Pancreas (tissue), 10 donors: ENCODE results near the gene TMEM80. TPM values are rescaled to one million over a fixed set of nuclear protein-coding genes. Genes with fewer than 3 reads are reported as not detected.
A peak's percentile ranks its signal among the peaks of the same experiment; 100 is the strongest.

Experiments used
- ATAC-seq, 4 donors: fragments of 200-7000 bp; cut with Tn5 transposase; one replicate each; pipeline versions ENCODE4 v1.8.0 to v1.9.1; 2020; ENCODE audit warnings: mild to moderate bottlenecking in 4 of 4, moderate library complexity in 4 of 4
- DNase-seq, 6 donors: peaks; one replicate each; pipeline ENCODE4 v3.0.0-alpha.2; 2020
- FAIRE-seq: peaks from 2 replicates; lab custom pipeline; 2012; peaks lifted over from hg19 to GRCh38; lab: Jason Lieb, UNC
- H3K27ac ChIP-seq, 4 donors: fragments of 200-600 bp; sonication (generic); 1 replicate in 3 of 4; 2 replicates in 1 of 4; pipeline versions ENCODE4 v1.5.0 to v1.8.0; 2020
- H3K27me3 ChIP-seq, 4 donors: fragments of 200-600 bp; one replicate each; pipeline ENCODE4 v1.8.0; 2021
- H3K36me3 ChIP-seq, 3 donors: fragments of 200-600 bp; sonication (generic) in 1 of 3; one replicate each; pipeline versions ENCODE4 v1.5.0 to v1.8.0; 2020 to 2021
- H3K4me1 ChIP-seq, 3 donors: fragments of 200-600 bp; one replicate each; pipeline ENCODE4 v1.8.0; 2021
- H3K4me3 ChIP-seq, 4 donors: fragments of 200-600 bp; sonication (generic) in 2 of 4; one replicate each; pipeline versions ENCODE4 v1.5.0 to v1.8.0; 2020 to 2021
- H3K9me3 ChIP-seq, 4 donors: fragments of 200-600 bp; one replicate each; pipeline ENCODE4 v1.8.0; 2021
- CTCF ChIP-seq, 4 donors: fragments of 200-600 bp; sonication (generic) in 3 of 4; IDR thresholded peaks; one replicate each; pipeline versions ENCODE4 v1.5.0 to v1.8.0; 2021; ENCODE audit warnings: antibody characterized with exemption in 4 of 4
- WGBS, 2 donors: extraction: QIAGEN DNeasy Blood & Tissue Kit; methylation state at CpG; one replicate each; pipeline ENCODE4 v1.1.7; 2013; 5-methylcytosine and 5-hydroxymethylcytosine counted together
- intact Hi-C, 3 donors: fragments of 100-400 bp; cut with DNase I; formaldehyde crosslinking; loops; one replicate each; pipeline versions ENCODE4 v1.11.1 to v1.14.2; 2022
- polyA plus RNA-seq, 2 donors: library from polyadenylated mRNA; stranded (reverse); fragments of 200-250 nt; gene quantifications; one replicate each; pipeline ENCODE4 v1.2.3, GENCODE V29; 2013
- total RNA-seq, 6 donors: library from RNA; stranded (reverse); fragmentation: NEBNext Ultra II Directional in 4 of 6; extraction: Animal tissue kit (Norgen Biotek cat#: 25700) in 4 of 6; gene quantifications; one replicate each; pipeline versions ENCODE4 v1.2.1 to v1.2.4, GENCODE V29; 2021 to 2023
- donor health status: healthy with polysubstance abuse.
- donor health status: DM: no; HTN: no; CAD: no; lungs with moderate emphysema.
- donor health status: DM: no; HTN: no; CAD: no.
- donor health status: control.
- donor health status: control.
- donor health status: Bipolar disorder and iron deficiency.
- donor health status: DM: yes; HTN: yes; CAD: no.
- donor health status: DM: no; HTN: no; CAD: no.
- donor health status: DM: no; HTN: no; CAD: no.
- donor health status: DM: yes; HTN: yes; CAD: no.

Gene TMEM80
- total and polyA plus RNA-seq, 8 donors = 8.5 to 24.7 (median 15.5) TPM

- Histone ChIP-seq H3K36me3 (peaks cover 0 to 22% (median 0%) of the 10 kb centered on the region in 3 donors), H3K4me1 (no peaks in the 10 kb centered on the region), H3K4me3 (no peak overlapping the region), H3K27ac (no peak overlapping the region), H3K27me3 (no peaks in the 10 kb centered on the region), H3K9me3 (no peaks in the 10 kb centered on the region)
- intact Hi-C loops = loop anchor here in 2 of 3 donors (5.0 to 10.0 kb wide), 3 partner anchors 57 to 165 kb away; no protein-coding TSS in a partner anchor
- ATAC-seq = no peak
- peak in 2 of 6 donors; percentile 30 to 65 for DNase-seq
- no peak for FAIRE-seq
- TF ChIP-seq CTCF (IDR thresholded peaks at IDR 0.05) = no peak
- 87 to 89% methylated on average over 33 to 34 of the region's 34 CpGs for WGBS, 2 donors
Observed at GRCh38 chr11:719214-720016, 23.8 kb downstream of the TMEM80 start.

- intact Hi-C loops = loop anchor here in 2 of 3 donors (5.0 to 10.0 kb wide), 3 partner anchors 58 to 165 kb away; no protein-coding TSS in a partner anchor
- FAIRE-seq (no peak), DNase-seq (peak in 3 of 6 donors; percentile 11 to 71 (median 39)), ATAC-seq (no peak)
- no peak overlapping the region for H3K27ac ChIP-seq
- no peak for TF ChIP-seq CTCF (IDR thresholded peaks at IDR 0.05)
- H3K4me3 ChIP-seq = no peak overlapping the region
- no peaks in the 10 kb centered on the region for H3K4me1 ChIP-seq
- H3K36me3 ChIP-seq = peaks cover 0 to 22% (median 0%) of the 10 kb centered on the region in 3 donors
- 81 to 87% methylated on average over 35 of the region's 35 CpGs for WGBS, 2 donors
- no peaks in the 10 kb centered on the region for H3K9me3 ChIP-seq
- no peaks in the 10 kb centered on the region for H3K27me3 ChIP-seq
Observed at GRCh38 chr11:720017-720641, 24.5 kb downstream of the TMEM80 start.

- H3K4me3 ChIP-seq = no peak overlapping the region
- H3K27ac ChIP-seq = no peak overlapping the region
- DNase-seq = peak in 2 of 6 donors; percentile 36 to 77
- H3K9me3 ChIP-seq = no peaks in the 10 kb centered on the region
- peaks cover 0 to 5% (median 4%) of the 10 kb centered on the region in 3 donors for H3K4me1 ChIP-seq
- H3K27me3 ChIP-seq = no peaks in the 10 kb centered on the region
- H3K36me3 ChIP-seq = peaks cover 0 to 22% (median 0%) of the 10 kb centered on the region in 3 donors
- peak in 1 of 4 donors; percentile 16 for ATAC-seq
- no peak for FAIRE-seq
- intact Hi-C loops = loop anchor here in 2 of 3 donors (5.0 to 10.0 kb wide), 3 partner anchors 58 to 166 kb away; no protein-coding TSS in a partner anchor
- no peak for TF ChIP-seq CTCF (IDR thresholded peaks at IDR 0.05)
- 68 to 75% methylated on average over 51 to 53 of the region's 53 CpGs for whole genome bisulfite sequencing, 2 donors
Observed at GRCh38 chr11:720642-721246, 25.1 kb downstream of the TMEM80 start.

GRCh38 chr11:721247-721740 lies 25.7 kb downstream of the TMEM80 start:
- intact Hi-C loops = loop anchor here in 2 of 3 donors (5.0 to 10.0 kb wide), 3 partner anchors 59 to 166 kb away; no protein-coding TSS in a partner anchor
- H3K9me3 ChIP-seq = no peaks in the 10 kb centered on the region
- TF ChIP-seq CTCF (IDR thresholded peaks at IDR 0.05) = no peak
- FAIRE-seq = no peak
- WGBS, 2 donors = 85 to 90% methylated on average over 26 to 28 of the region's 28 CpGs
- H3K4me3 ChIP-seq = no peak overlapping the region
- DNase-seq = peak in 2 of 6 donors; percentile 13 to 49
- peaks cover 0 to 22% (median 0%) of the 10 kb centered on the region in 3 donors for H3K36me3 ChIP-seq
- no peak overlapping the region for H3K27ac ChIP-seq
- no peaks in the 10 kb centered on the region for H3K27me3 ChIP-seq
- ATAC-seq = no peak
- H3K4me1 ChIP-seq = peaks cover 4 to 11% (median 6%) of the 10 kb centered on the region in 3 donors
